Central memory CD8-positive, alpha-beta T cell (primary cell): ENCODE data around the gene RUNX1.

ENCODE experiments used
- ATAC-seq: fragments of 150-1000 bp; cut with Tn5 transposase; replicated peaks from 2 replicates; pipeline ENCODE4 v1.10.0; 2022; ENCODE audit warnings: mild to moderate bottlenecking, moderate FRiP score, moderate number of reproducible peaks; ENCODE audit not compliant: poor library complexity, severe bottlenecking; ENCODE audit errors: extremely low read depth
- DNase-seq, 2 donors: peaks; one replicate each; pipeline ENCODE4 v3.0.0; 2021; ENCODE audit warnings: low spot score in 2 of 2
- H3K27ac Mint-ChIP-seq: one replicate; pipeline ENCODE4 v1.8.0; 2022; ENCODE audit warnings: low read depth, mild to moderate bottlenecking, moderate library complexity, mixed read lengths
- H3K27me3 Mint-ChIP-seq: one replicate; pipeline ENCODE4 v1.8.0; 2022; ENCODE audit warnings: mixed read lengths
- H3K36me3 Mint-ChIP-seq: one replicate; pipeline ENCODE4 v1.8.0; 2022; ENCODE audit warnings: mild to moderate bottlenecking, moderate library complexity, mixed read lengths; ENCODE audit not compliant: insufficient read depth
- H3K4me1 Mint-ChIP-seq: one replicate; pipeline ENCODE4 v1.8.0; 2022; ENCODE audit warnings: mixed read lengths
- H3K4me3 Mint-ChIP-seq: one replicate; pipeline ENCODE4 v1.8.0; 2022; ENCODE audit warnings: mild to moderate bottlenecking, moderate library complexity, mixed read lengths
- H3K9me3 Mint-ChIP-seq: one replicate; pipeline ENCODE4 v1.8.0; 2022; ENCODE audit warnings: mixed read lengths

RUNX1 gene

DNA sequence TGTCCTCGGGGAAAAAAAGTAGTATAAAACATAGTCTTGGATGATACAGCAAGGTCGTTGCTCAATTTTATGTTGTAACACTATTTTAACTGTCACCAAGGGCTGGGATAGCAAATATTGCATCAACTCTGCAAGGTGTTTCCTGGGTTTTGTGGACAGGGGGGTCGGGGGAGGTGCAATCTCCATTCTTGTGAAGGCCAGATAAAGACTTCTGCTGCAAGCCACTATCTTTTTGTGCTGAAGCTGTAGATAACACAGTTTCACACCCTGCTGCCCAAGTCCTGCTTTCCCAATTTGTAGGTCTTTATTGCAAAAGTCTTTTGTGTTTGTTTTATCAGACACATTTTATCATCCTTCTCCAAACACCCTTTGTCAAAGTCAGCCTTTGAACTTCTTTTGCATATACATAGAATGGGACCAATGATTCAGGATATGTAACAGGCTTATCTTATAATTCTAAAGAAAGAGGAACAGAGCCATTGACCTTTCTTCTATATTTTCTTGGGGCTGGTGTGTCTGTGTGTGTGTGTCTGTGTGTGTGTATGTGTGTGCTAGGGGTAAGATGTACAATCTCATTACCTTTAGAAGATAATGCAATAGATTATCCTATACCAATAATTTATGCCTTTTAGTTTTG lies 140.6 kb downstream of the RUNX1 start:
- no peaks in the 10 kb centered on the region for H3K9me3 Mint-ChIP-seq
- peaks cover 14% of the 10 kb centered on the region for H3K36me3 Mint-ChIP-seq
- H3K4me3 Mint-ChIP-seq = no peak overlapping the region
- no peaks in the 10 kb centered on the region for H3K27me3 Mint-ChIP-seq
- DNase-seq (no peak), ATAC-seq (peak; percentile 28)
- H3K4me1 Mint-ChIP-seq = peaks cover 86% of the 10 kb centered on the region
- H3K27ac Mint-ChIP-seq = no peak overlapping the region

GRCh38 chr21:34907461-34908418 lies 141.4 kb downstream of the RUNX1 start:
- DNase-seq (no peak), ATAC-seq (no peak)
- peaks cover 80% of the 10 kb centered on the region for H3K4me1 Mint-ChIP-seq
- H3K9me3 Mint-ChIP-seq = no peaks in the 10 kb centered on the region
- H3K27ac Mint-ChIP-seq = no peak overlapping the region
- H3K27me3 Mint-ChIP-seq = no peaks in the 10 kb centered on the region
- H3K4me3 Mint-ChIP-seq = no peak overlapping the region
- H3K36me3 Mint-ChIP-seq = peaks cover 14% of the 10 kb centered on the region

DNA sequence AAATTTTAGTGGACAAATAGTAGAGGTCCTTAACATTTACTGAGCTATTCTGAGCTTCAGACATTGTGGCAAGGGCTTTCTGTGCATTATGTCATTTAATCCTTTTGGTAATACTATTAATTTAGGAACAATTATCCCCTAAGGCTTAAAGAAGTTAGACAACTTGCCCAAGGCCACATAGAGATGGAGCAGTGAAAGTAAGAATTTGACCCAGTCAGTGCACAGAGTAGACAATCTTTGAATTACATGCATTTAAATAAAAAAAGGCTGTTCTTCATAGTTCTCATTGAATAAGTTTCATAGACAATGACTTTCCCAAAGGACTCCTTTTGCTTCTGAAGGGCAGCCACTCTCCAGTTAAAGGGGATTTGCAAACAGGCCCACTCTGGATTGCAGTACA lies 142.7 kb downstream of the RUNX1 start:
- H3K4me1 Mint-ChIP-seq = peaks cover 67% of the 10 kb centered on the region
- H3K27ac Mint-ChIP-seq = no peak overlapping the region
- no peaks in the 10 kb centered on the region for H3K27me3 Mint-ChIP-seq
- no peak overlapping the region for H3K4me3 Mint-ChIP-seq
- no peak for DNase-seq
- no peaks in the 10 kb centered on the region for H3K9me3 Mint-ChIP-seq
- peaks cover 11% of the 10 kb centered on the region for H3K36me3 Mint-ChIP-seq
- no peak for ATAC-seq

DNA sequence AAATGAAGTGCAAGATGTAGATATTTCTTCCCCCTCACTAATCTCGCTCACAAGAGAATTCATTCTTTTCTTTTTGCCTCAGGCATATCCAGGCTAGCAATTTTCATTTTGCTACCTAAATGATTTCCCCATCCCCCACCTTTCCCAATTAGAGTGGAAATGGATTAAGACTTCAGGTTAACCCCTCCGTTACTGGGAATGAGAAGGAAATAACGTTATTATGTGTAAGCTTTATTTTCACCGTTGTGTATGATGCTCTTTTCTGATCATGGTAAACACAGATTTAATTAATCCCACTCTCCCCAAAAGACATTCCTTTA lies 143.9 kb downstream of the RUNX1 start:
- no peak for DNase-seq
- no peak overlapping the region for H3K4me3 Mint-ChIP-seq
- H3K27me3 Mint-ChIP-seq = no peaks in the 10 kb centered on the region
- peaks cover 54% of the 10 kb centered on the region for H3K4me1 Mint-ChIP-seq
- no peaks in the 10 kb centered on the region for H3K9me3 Mint-ChIP-seq
- H3K27ac Mint-ChIP-seq = no peak overlapping the region
- no peak for ATAC-seq
- peaks cover 8% of the 10 kb centered on the region for H3K36me3 Mint-ChIP-seq

DNA sequence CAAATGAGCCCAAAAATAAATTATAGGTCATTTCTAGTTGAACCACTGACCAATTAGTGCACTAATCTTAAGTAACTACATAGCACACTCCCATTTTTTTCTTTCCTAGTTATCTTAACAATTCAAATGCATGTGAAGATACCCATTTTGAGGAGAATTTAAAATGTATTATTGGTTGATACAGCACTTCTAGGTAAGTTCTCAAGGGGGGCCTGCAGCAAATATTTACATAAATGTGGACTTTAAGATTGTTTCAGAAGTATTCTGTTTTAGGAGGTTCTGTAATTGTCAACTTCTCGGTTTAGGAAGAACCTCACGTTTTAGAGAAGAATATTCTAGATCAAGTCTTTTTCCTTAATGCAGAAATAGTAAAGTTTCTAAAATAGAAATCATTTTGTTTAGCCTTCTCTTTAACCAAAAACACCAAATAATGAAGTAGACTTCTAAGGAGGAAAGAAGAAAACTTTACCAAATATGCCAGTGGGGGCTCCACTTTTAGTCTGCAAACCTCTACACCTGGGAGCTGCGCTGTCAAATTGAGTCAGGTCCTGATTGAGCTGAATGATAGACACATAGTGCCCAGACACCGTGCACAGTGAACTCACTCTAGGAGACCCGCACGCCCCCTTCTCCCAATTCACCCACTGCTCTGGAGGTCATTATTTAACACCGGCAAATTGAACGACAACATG lies 144.4 kb downstream of the RUNX1 start:
- H3K9me3 Mint-ChIP-seq = no peaks in the 10 kb centered on the region
- DNase-seq (no peak), ATAC-seq (no peak)
- H3K27me3 Mint-ChIP-seq = no peaks in the 10 kb centered on the region
- H3K36me3 Mint-ChIP-seq = peaks cover 5% of the 10 kb centered on the region
- H3K4me1 Mint-ChIP-seq = peaks cover 49% of the 10 kb centered on the region
- no peak overlapping the region for H3K27ac Mint-ChIP-seq
- H3K4me3 Mint-ChIP-seq = no peak overlapping the region

DNA sequence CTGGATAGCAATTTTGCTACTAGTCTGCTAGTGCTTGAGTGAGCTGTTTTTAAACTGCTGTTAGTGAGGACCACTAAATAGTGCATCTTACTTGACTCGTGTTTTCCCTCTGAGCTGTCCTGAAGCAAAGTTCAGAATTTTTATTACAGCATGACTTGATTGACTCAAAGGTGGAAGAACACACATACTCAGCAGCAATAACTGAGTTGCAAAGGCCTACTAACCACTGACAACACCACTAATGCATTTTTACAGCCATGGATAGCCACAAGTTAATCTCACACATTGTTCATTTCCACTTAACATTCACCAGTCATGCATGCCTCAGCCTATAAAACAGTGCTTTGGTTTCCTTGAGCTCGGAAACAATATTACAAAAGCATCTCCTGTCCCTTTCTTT lies 148.7 kb downstream of the RUNX1 start:
- no peaks in the 10 kb centered on the region for H3K27me3 Mint-ChIP-seq
- no peak for ATAC-seq
- no peak overlapping the region for H3K27ac Mint-ChIP-seq

GRCh38 chr21:34899760-34900159 lies 149.3 kb downstream of the RUNX1 start:
- Mint-ChIP-seq H3K4me1 (peaks cover 23% of the 10 kb centered on the region), H3K4me3 (no peak overlapping the region)

More for the DNA sequence above, 148.7 kb downstream of the RUNX1 start:
- Mint-ChIP-seq H3K36me3 (peaks cover 2% of the 10 kb centered on the region), H3K4me1 (peaks cover 23% of the 10 kb centered on the region), H3K4me3 (no peak overlapping the region), H3K9me3 (no peaks in the 10 kb centered on the region)
- no peak for DNase-seq

GRCh38 chr21:34899302-34899701 lies 149.8 kb downstream of the RUNX1 start:
- Mint-ChIP-seq H3K4me3 (no peak overlapping the region), H3K27ac (no peak overlapping the region), H3K4me1 (peaks cover 27% of the 10 kb centered on the region), H3K27me3 (no peaks in the 10 kb centered on the region), H3K36me3 (peaks cover 2% of the 10 kb centered on the region), H3K9me3 (no peaks in the 10 kb centered on the region)
- no peak for DNase-seq
- no peak for ATAC-seq

More at GRCh38 chr21:34899760-34900159, 149.3 kb downstream of the RUNX1 start:
- H3K27me3 Mint-ChIP-seq = no peaks in the 10 kb centered on the region
- H3K36me3 Mint-ChIP-seq = peaks cover 2% of the 10 kb centered on the region
- ATAC-seq (no peak), DNase-seq (no peak)
- H3K9me3 Mint-ChIP-seq = no peaks in the 10 kb centered on the region
- no peak overlapping the region for H3K27ac Mint-ChIP-seq

- H3K4me3 Mint-ChIP-seq = no peak overlapping the region
- DNase-seq (no peak), ATAC-seq (no peak)
- no peaks in the 10 kb centered on the region for H3K9me3 Mint-ChIP-seq
- no peak overlapping the region for H3K27ac Mint-ChIP-seq
- peaks cover 2% of the 10 kb centered on the region for H3K36me3 Mint-ChIP-seq
- H3K4me1 Mint-ChIP-seq = peaks cover 36% of the 10 kb centered on the region
- no peaks in the 10 kb centered on the region for H3K27me3 Mint-ChIP-seq
Measured at GRCh38 chr21:34897828-34898227, 151.3 kb downstream of the RUNX1 start.

- Mint-ChIP-seq H3K27me3 (no peaks in the 10 kb centered on the region), H3K9me3 (no peaks in the 10 kb centered on the region), H3K4me3 (no peak overlapping the region), H3K4me1 (peaks cover 37% of the 10 kb centered on the region), H3K36me3 (peaks cover 6% of the 10 kb centered on the region), H3K27ac (peak overlapping the region; percentile 16)
- DNase-seq (no peak), ATAC-seq (no peak)
Measured at GRCh38 chr21:34894401-34894800, 154.7 kb downstream of the RUNX1 start.

- Mint-ChIP-seq H3K4me3 (no peak overlapping the region), H3K36me3 (peaks cover 16% of the 10 kb centered on the region), H3K4me1 (peaks cover 42% of the 10 kb centered on the region), H3K27ac (no peak overlapping the region), H3K27me3 (no peaks in the 10 kb centered on the region), H3K9me3 (no peaks in the 10 kb centered on the region)
- DNase-seq (no peak), ATAC-seq (no peak)
Measured at GRCh38 chr21:34892209-34892608, 156.9 kb downstream of the RUNX1 start.

- Mint-ChIP-seq H3K4me3 (peak overlapping the region; percentile 95), H3K36me3 (peaks cover 19% of the 10 kb centered on the region), H3K9me3 (no peaks in the 10 kb centered on the region), H3K27ac (no peak overlapping the region), H3K4me1 (peaks cover 42% of the 10 kb centered on the region), H3K27me3 (no peaks in the 10 kb centered on the region)
- DNase-seq (no peak), ATAC-seq (no peak)
Measured at GRCh38 chr21:34891613-34891943, 157.5 kb downstream of the RUNX1 start.
